ENCODE data around the gene ZDHHC8. TPM values are rescaled to one million over a fixed set of nuclear protein-coding genes. Genes with fewer than 3 reads are reported as not detected.

ZDHHC8 gene
- total and polyA plus RNA-seq, 12 donors, result 5.7 to 109 (median 36.1) TPM

GRCh38 chr22:20128902-20129746, 2.5 kb upstream of the ZDHHC8 start:
- H3K4me1 ChIP-seq (replicated peaks in 1 of 2), result peaks cover 22 to 27% of the 10 kb centered on the region in 2 donors
- H3K4me3 ChIP-seq, result no peak overlapping the region
- no peaks in the 10 kb centered on the region for H3K9me3 ChIP-seq (replicated peaks in 1 of 3)
- no peaks in the 10 kb centered on the region for H3K27me3 ChIP-seq
- DNase-seq, result peak in 6 of 7 donors; percentile 58 to 80 (median 70)
- TF ChIP-seq POLR2A (IDR thresholded peaks at IDR 0.05) (no peak), CTCF (IDR thresholded peaks at IDR 0.05) (peak; percentile 29 to 65 (median 51))
- H3K36me3 ChIP-seq (replicated peaks in 1 of 2), result peaks cover 0 to 16% of the 10 kb centered on the region in 2 donors
- 31 to 54% (median 42%) methylated on average over 17 to 18 of the region's 18 CpGs for whole genome bisulfite sequencing, 4 donors
- intact Hi-C loops (cut with DNase I), result no loop called here
- H3K27ac ChIP-seq, result peak overlapping the region in 1 of 5 donors; percentile 16

- intact Hi-C loops (cut with DNase I), result loop anchor here in 1 of 2 donors (5.0 kb wide), 1 partner anchor 157 kb away; no protein-coding TSS in a partner anchor
- TF ChIP-seq CTCF (IDR thresholded peaks at IDR 0.05) (no peak), POLR2A (IDR thresholded peaks at IDR 0.05) (no peak)
Observed at GRCh38 chr22:20129747-20130014, 1.9 kb upstream of the ZDHHC8 start.

GRCh38 chr22:20130319-20130718, 1.3 kb upstream of the ZDHHC8 start:
- DNase-seq, result no peak
- Histone ChIP-seq H3K4me3 (no peak overlapping the region), H3K27me3 (no peaks in the 10 kb centered on the region), H3K27ac (peak overlapping the region in 2 of 5 donors; percentile 81 to 97), H3K4me1 (replicated peaks in 1 of 2) (peaks cover 21 to 34% of the 10 kb centered on the region in 2 donors), H3K9me3 (replicated peaks in 1 of 3) (no peaks in the 10 kb centered on the region), H3K36me3 (replicated peaks in 1 of 2) (peaks cover 0 to 12% of the 10 kb centered on the region in 2 donors)
- WGBS, 4 donors, result 70 to 79% (median 73%) methylated on average over 2 to 3 of the region's 3 CpGs; no CpG with 5 or more reads in 1 of the 4 donors
- TF ChIP-seq POLR2A (IDR thresholded peaks at IDR 0.05) (no peak), CTCF (IDR thresholded peaks at IDR 0.05) (no peak)
- intact Hi-C loops (cut with DNase I), result loop anchor here in 1 of 2 donors (5.0 kb wide), 1 partner anchor 158 kb away; no protein-coding TSS in a partner anchor

More at GRCh38 chr22:20129747-20130014, 1.9 kb upstream of the ZDHHC8 start:
- Histone ChIP-seq H3K36me3 (replicated peaks in 1 of 2) (peaks cover 0 to 16% of the 10 kb centered on the region in 2 donors), H3K9me3 (replicated peaks in 1 of 3) (no peaks in the 10 kb centered on the region), H3K4me1 (replicated peaks in 1 of 2) (peaks cover 22 to 29% of the 10 kb centered on the region in 2 donors), H3K4me3 (no peak overlapping the region), H3K27ac (peak overlapping the region in 1 of 5 donors; percentile 16), H3K27me3 (no peaks in the 10 kb centered on the region)
- 41 to 84% (median 71%) methylated on average over 3 of the region's 3 CpGs for WGBS, 4 donors
- DNase-seq, result no peak

- peaks cover 0 to 6% of the 10 kb centered on the region in 2 donors for H3K36me3 ChIP-seq (replicated peaks in 1 of 2)
- intact Hi-C loops (cut with DNase I), result loop anchor here in 1 of 2 donors (5.0 kb wide), 1 partner anchor 159 kb away; no protein-coding TSS in a partner anchor
- H3K4me1 ChIP-seq (replicated peaks in 1 of 2), result peaks cover 14 to 34% of the 10 kb centered on the region in 2 donors
- peak overlapping the region in 4 of 5 donors; percentile 81 to 97 (median 86) for H3K27ac ChIP-seq
- no peaks in the 10 kb centered on the region for H3K9me3 ChIP-seq (replicated peaks in 1 of 3)
- H3K27me3 ChIP-seq, result no peaks in the 10 kb centered on the region
- DNase-seq, result peak; percentile 80 to 92 (median 89)
- 1 to 8% (median 4%) methylated on average over 15 to 70 of the region's 70 CpGs for WGBS, 4 donors
- TF ChIP-seq POLR2A (IDR thresholded peaks at IDR 0.05) (peak; percentile 24 to 76), CTCF (IDR thresholded peaks at IDR 0.05) (no peak)
- peak overlapping the region; percentile 35 to 100 (median 46) for H3K4me3 ChIP-seq
Observed at GRCh38 chr22:20130731-20131596, 640 bp upstream of the ZDHHC8 start.
